AG10803 (cell line): ENCODE data around the gene SPO11.

Experiments used
- DNase-seq: peaks from one replicate; pipeline ENCODE4 v3.0.0; 2010; ENCODE audit warnings: low read depth
- H3K4me3 ChIP-seq: 2 replicates; pipeline ENCODE4 v1.5.1; 2011; ENCODE audit warnings: mild to moderate bottlenecking, low read length, control low read depth
- TF ChIP-seq, protein P1 (sequence below): conservative IDR thresholded peaks from 2 replicates; pipeline ENCODE4 v1.5.1; 2011; ENCODE audit warnings: mild to moderate bottlenecking, low read length, control low read depth, inconsistent platforms

SPO11 gene

DNA sequence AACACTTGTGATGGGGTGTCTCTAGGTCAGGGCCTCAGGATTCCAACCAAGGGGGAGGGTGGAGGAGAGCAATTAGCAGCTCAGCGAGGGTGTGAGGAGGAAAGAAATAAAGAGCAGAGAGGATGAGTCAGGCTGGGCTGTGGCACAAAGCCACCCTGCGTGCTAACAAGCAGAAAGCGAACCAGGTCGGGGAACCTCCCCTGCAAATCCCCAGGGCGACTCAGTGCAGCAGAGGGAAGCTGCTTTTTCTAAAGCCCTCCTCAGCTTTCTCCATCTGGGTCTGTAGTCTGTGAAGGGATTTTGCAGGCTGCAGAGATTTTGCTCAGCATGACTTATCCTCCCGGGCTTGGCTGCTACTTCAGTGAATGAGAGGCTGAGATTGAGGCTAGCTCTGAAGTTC is 6.6 kb upstream of the SPO11 start:
- DNase-seq = peak; percentile 48
- TF ChIP-seq, protein P1, sequence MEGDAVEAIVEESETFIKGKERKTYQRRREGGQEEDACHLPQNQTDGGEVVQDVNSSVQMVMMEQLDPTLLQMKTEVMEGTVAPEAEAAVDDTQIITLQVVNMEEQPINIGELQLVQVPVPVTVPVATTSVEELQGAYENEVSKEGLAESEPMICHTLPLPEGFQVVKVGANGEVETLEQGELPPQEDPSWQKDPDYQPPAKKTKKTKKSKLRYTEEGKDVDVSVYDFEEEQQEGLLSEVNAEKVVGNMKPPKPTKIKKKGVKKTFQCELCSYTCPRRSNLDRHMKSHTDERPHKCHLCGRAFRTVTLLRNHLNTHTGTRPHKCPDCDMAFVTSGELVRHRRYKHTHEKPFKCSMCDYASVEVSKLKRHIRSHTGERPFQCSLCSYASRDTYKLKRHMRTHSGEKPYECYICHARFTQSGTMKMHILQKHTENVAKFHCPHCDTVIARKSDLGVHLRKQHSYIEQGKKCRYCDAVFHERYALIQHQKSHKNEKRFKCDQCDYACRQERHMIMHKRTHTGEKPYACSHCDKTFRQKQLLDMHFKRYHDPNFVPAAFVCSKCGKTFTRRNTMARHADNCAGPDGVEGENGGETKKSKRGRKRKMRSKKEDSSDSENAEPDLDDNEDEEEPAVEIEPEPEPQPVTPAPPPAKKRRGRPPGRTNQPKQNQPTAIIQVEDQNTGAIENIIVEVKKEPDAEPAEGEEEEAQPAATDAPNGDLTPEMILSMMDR = no peak
- no peak overlapping the region for H3K4me3 ChIP-seq

DNA sequence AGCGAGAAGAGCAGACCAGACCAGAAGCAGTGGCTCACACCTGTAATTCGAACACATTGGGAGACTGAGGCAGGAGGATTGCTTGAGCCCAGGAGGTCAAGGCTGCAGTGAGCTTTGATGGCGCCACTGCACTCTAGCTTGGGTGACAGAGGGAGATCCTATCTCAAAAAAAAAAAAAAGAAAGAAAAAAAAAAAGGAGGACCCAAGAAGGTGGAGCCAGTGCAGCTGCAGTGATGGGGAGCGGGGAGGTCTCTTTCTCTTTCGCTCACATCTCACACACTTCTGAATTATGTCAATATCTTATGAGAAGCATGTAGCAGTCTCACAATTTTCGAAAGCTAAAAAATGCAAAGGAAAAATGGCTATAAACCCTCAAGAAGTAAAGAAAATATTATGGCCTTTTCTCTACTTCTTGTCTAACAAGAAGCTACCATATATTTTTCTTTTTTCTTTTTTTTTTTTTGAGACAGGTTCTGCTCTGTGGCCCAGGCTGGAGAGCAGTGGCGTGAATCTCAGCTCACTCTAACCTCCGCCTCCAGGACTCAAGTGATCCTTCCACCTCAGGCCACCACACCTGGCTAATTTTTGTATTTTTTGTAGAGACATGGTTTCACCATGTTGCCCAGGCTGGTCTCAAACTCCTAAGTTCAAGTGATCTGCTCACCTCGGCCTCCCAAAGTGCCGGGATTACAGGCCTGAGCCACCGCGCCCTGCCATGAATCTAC is 3.8 kb upstream of the SPO11 start:
- TF ChIP-seq, protein P1 = no peak
- no peak overlapping the region for H3K4me3 ChIP-seq
- no peak for DNase-seq

DNA sequence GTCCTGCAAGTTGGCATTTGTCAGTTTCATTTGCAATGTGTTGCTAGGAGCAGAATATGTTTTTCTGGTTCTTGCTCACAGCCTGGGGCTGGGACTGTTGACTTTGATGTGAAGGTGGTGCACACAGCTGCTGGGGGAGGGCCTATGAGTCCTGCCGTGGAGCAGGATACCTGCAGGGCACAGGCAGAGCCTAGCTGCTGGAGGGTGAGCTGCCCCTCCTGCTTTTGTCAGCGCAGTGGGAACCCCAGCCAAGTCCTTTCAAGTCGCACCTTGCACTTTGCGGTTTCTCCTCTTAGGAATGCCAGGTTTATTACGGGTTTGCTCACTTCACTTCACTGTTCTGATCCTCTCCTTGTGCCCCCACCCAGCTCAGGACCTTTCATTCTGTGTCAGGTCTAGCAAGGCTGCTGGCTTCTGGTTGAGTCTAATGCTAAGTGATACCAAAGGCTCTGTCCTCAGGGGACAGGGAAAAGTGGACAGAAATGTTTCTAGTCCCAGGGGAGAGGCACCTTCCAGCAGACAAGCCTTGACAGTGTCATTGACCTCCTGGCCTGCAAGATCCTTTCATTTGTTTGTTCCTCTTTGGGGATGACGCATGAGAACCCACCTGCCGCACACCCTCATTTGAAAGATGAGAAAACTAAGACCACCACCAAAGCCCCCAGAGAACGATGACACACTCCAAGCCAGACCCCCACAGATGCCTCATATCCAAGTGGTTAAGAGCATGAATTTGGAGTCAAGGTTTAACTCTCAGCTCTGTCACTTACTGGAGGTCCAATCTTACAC is 2.7 kb upstream of the SPO11 start:
- H3K4me3 ChIP-seq = no peak overlapping the region
- TF ChIP-seq, protein P1 = no peak
- DNase-seq = no peak

DNA sequence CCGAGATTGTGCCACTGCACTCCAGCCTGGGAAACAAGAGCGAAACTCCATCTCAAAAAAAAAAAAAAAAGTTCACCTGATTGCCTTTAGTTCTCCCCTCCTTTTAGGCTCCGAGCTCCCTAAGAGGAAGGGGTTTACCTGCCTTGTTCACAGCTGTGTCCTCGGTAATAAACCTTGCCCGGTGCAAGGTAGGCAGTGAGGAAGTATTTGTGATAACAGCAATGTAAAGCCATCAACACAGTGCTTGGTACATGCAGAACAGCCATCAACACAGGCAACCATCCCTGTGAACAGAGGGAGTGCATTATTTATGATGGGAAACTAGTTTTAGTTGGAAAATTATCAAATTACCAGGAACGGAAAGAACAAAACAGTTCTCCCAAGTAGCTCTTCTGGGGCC is 1.8 kb upstream of the SPO11 start:
- TF ChIP-seq, protein P1 = no peak
- H3K4me3 ChIP-seq = no peak overlapping the region

DNA sequence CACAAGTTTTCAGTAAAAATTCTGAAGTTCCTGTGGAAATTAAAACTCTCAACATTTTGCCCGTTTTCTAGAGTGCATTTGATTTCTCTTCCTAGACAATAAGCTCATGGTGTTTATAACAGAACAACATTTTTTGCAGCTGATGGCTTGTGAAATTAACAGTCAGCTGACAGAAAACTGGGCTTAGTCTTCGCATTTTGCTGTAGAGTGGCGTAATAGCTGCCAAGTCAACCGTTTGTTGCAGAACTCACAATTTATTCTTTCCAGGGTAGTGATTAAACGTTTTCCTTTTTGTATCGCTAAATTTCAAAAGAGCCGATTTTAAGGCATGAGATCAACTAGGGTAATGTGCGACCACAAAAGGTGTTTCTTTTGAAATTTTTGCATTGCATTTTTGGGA is 1.4 kb downstream of the SPO11 start:
- peak; percentile 43 for DNase-seq
- TF ChIP-seq, protein P1 = no peak
- H3K4me3 ChIP-seq = no peak overlapping the region

More for the DNA sequence above, 1.8 kb upstream of the SPO11 start:
- no peak for DNase-seq

DNA sequence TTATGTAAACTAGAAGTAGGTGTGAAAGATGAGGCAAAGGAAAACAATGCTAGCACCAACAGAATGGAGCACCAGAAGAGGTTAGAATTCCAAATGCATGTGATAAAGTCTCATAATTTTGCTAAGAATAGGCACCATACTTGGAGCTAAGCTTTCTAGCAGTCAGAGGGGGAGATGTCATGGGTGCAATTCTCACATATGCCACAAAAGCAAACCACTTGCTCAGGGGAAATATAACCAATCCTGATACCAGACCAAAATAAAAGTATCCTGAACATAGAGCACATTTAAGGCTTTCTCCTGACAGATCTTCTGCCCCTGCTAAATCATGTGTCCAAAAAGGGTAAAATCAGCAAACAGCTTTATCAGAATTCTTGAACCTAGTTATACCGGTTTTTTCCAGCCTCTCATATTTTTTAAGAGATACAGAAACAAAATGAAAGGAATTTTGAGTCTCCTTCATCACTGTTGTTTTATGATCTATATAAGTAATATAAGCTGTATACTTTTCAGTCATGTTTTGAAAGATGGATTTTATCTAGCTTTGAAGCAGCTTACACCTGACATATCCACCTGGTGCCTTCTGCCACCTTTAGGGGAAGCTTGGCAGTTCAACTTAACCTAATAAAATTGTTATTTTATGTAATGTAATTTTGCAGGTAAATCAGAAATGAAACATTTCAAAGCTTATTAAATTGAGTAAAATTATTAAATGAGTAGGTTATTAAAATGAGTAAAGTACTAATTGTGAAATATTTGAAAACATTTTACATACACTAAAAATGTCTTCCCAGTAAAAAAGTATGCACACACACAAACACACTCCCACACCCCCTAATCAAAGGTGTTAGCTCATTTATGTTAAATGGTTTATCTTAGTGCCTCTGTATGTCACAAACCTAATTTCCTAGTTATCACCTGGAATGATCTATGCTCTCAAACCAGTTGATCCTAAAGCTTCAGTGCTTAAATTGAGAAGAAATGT is 2.8 kb downstream of the SPO11 start:
- DNase-seq = no peak
- no peak overlapping the region for H3K4me3 ChIP-seq
- TF ChIP-seq, protein P1 = no peak
